OCI-LY1 (cell line): ENCODE results near the gene FDXACB1.

Experiments
- EZH2 ChIP-seq: fragments of 200-600 bp; sonication (generic), shearing (Covaris generic); IDR thresholded peaks from 2 replicates; pipeline ENCODE4 v1.8.0; 2017; ENCODE audit warnings: borderline replicate concordance, mixed run types, mild to moderate bottlenecking, antibody characterized with exemption, low read length, moderate library complexity, mixed read lengths
- TF ChIP-seq, protein P1 (sequence below): fragments of 200-600 bp; sonication (generic), shearing (Covaris generic); IDR thresholded peaks from 2 replicates; pipeline ENCODE4 v1.5.1; 2017; ENCODE audit warnings: mild to moderate bottlenecking, antibody characterized with exemption, low read length, moderate library complexity, mixed read lengths

DNA sequence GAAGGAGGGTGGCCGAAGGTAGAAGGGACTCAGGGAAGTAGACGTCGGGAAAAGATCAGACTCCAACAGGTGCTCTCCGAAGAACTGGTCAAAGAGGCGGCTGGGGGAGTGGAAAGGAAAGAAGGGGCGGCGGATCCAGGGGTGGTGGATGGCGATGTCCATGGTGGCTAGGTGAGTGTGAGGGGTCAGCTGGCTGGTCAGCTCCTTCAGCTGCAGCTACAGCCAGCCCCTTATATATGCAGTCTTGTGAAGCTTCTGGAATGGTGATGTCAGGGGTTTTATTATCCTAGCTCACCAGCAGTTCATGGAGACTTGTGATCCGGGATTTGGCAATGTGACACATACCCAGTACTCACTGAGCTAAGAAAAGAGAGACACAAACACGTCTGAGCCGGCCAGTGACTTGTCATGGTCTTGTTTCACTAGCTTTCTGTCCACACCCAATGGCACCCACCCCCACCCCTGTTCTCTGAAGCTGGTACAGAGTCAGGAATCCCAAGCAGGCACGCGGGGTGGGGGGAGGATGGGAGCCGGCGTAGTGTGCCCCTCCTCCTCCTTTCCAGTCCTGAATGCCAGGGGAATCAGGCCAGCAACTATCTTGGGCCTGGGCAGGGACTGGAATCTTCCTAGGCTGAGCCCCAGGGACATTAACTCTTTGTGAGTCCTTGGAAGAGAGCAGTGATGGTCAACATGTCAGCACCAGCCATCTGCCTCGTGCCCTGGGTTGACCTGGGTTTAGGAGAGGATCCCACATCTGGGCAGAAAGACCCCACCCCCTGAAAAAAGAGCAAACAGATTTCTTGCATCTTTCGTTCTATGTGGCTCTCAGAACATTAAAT lies 32.8 kb upstream of the FDXACB1 start, which contains the start of gene CRYAB:
- TF ChIP-seq, protein P1, sequence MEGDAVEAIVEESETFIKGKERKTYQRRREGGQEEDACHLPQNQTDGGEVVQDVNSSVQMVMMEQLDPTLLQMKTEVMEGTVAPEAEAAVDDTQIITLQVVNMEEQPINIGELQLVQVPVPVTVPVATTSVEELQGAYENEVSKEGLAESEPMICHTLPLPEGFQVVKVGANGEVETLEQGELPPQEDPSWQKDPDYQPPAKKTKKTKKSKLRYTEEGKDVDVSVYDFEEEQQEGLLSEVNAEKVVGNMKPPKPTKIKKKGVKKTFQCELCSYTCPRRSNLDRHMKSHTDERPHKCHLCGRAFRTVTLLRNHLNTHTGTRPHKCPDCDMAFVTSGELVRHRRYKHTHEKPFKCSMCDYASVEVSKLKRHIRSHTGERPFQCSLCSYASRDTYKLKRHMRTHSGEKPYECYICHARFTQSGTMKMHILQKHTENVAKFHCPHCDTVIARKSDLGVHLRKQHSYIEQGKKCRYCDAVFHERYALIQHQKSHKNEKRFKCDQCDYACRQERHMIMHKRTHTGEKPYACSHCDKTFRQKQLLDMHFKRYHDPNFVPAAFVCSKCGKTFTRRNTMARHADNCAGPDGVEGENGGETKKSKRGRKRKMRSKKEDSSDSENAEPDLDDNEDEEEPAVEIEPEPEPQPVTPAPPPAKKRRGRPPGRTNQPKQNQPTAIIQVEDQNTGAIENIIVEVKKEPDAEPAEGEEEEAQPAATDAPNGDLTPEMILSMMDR, result no peak
- no peak for TF ChIP-seq EZH2
